HS-27A (cell line): ENCODE measurements around the gene B4GALT1.

Experiments
- DNase-seq: peaks from one replicate; pipeline ENCODE4 v3.0.0-alpha.2; 2012; ENCODE audit warnings: low read depth, missing footprints

Gene B4GALT1

DNA sequence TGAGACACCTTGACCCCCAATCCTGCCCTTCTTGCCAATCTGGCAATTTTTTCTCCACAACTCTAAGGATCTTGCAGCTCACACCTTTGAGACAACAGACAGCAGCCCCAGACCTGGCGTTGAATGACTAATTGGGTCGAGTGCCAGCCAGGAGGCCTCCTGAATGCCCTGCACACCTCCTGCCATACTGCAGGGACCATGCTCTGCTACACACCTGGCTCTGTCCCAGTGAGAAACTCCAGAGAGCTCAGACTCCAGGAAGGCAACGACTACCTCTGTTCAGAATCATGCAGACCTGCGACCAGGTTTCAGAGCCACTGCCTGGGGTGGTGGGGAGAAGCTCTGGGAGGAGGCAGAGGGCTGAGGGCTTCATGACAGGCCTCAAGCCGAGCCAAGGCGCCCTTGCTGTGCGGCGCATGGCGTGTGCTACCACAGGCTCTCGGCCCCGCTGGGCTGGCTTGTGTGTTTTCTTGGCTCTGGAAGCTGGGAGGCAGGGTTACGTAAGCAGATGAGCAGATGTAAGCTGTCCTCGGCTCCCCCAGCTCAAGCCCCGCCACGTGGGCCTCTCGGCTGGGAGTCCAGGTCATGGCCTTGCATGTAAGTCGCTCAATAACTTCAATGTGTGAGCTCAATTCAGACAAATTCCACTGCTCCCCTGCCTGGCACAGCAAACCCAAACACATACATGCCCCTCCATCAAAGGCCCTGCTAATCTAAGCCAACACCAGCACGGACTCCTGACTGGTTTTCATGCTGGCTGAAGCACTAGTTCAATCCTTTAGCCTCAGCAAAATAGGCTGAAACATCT, 27.5 kb downstream of the B4GALT1 start:
- DNase-seq = no peak

DNA sequence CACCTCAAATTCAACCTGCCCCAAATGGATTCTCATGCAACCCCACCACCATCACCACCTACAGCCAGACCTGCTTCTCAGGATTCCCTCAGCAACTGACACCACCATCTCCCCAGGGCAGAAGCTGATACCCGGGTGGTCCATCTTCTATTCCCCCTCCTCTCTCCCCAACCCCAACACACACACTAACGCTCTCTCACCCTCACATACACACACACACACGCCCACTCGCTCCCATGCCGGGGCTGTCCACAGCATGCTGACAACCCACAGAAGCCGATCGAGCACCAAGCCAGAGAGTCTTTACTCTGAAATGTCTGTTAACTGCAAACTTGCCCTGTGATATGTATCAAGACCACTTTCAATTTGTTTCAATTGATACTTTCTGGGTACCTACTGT, 28.4 kb downstream of the B4GALT1 start:
- no peak for DNase-seq

GRCh38 chr9:33137781-33138264, 29.3 kb downstream of the B4GALT1 start:
- DNase-seq = no peak

DNA sequence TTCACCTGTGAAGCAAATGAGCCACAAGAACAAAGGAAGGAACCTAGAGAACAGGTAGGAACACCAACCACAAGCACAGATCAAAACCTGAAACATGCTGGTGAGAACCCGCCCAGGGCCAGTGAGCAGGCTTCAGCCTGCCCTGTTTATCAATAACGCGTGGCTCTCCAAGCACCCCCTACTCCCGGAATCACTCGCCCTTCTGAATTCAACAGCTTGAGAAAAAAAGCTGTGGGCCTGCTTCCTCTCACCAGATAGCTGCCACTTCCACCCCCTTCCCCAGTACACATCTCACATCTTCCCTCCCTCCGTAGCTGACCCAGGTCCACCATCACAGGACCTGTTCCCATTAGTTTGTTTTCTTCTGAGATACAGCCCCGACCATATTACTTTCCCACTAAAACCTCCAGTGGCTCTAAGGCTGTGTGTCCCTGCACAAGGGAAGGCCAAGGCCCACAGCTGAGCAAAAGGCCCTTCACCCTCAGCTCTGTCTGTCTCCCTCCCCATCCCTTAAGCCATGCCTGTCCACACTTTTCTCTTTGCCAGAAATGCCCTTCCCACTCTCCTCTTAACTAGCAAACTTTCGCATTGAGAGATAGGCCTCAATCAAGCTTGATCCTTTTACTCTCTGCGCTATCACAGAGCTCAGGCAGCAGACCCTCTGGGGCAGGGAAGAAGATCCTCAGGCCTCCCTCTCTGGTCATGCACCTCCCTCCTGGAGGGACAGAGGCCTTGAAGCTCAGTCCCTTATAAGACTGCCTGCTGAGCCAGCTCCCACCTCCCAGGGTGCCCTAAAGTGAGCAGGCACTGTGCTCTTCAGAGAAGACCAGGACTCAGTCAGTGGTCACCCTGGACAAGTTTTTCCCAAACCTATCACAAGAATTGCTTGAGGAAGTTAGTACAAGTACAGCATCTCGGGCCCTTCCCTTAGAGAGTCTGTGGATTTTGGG, 30.1 kb downstream of the B4GALT1 start:
- no peak for DNase-seq

DNA sequence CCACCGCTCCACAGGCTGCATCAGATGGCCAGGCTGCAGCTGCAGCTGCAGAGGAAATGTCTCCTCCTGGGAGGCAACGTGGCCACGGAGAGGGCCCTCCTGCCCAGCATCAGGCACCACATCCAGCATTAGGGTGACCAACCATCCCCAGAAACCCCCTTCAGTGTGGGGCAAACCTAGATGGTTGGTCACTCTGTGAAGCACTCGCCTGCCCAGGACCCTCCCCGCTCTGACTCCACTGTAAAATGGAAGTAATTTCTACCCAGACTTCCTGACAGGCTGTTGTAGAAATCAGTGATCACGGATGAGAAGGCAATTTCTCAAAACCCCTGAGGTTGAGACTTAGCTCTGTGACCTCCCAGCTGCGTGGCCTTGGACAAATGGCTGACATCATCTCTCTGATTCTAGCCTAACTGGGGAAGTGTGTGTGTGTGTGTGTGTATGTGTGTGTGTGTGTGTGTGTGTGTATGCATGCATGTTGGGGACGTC, 31.6 kb downstream of the B4GALT1 start:
- DNase-seq = no peak

- DNase-seq = no peak
Measured at GRCh38 chr9:33135031-33135461, 32.1 kb downstream of the B4GALT1 start.

- no peak for DNase-seq
Measured at GRCh38 chr9:33133186-33133585, 34.0 kb downstream of the B4GALT1 start.

GRCh38 chr9:33131790-33132772, 35.1 kb downstream of the B4GALT1 start:
- peak; percentile 58 for DNase-seq

DNA sequence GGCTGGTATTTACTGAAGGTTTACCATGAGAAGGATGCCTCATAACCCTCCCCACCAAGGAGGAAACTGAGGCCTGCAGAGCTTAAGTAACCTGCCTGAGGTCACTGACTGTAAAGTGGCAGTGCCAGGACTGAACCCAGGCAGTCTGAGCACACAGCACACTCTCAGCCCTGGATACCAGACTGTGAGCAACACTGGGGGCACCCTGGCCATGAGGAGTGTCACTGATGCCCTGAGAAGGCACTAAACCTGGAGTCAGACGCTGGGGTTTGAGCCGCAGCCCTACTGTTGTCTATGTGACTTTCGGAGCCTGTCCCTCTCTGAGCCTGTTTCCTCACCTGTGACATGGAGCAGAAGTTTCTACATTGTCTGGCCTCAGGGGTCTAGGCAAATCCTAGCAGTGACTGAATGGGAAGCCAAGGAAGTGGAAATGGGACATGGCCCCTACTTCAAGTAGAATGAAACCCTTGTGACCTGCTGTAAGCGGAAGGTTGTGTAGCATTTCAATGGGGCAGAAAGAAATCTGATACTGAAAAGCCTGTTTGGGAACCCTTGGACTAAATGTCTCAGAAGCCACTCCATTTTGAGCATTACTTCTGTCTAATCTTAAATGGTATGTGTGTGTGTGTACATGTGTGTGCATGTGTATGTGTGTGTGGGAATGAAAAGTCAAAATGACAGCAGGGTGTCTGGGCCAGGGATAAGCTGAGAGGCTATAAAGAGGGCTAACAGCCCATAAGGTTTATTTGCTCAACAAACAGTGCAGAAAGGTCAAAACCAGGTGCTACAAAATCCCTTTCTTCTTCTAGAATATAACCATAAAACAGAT, 36.0 kb downstream of the B4GALT1 start:
- DNase-seq = no peak

- DNase-seq = no peak
Measured at GRCh38 chr9:33129886-33130881, 37.0 kb downstream of the B4GALT1 start.

GRCh38 chr9:33129251-33129885, 37.8 kb downstream of the B4GALT1 start:
- DNase-seq = no peak

DNA sequence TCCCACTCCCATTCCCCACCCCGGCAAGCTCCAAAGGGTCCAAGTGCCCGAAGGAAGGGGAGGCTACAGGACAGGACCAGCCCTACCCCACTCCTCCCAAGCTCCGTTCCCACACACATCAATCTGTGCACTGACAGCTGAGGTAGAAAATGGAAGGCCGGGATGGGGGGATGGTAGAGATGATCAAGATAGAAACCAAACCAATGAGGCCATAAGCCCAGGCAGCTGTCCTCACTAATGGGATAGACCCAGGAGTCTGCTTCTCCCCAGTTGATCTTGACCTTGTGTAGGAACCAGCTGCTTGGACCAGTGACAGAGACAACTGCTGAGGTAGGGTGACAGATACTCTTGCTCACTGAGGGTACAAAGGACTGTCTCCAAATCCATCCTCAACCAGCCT, 38.6 kb downstream of the B4GALT1 start:
- no peak for DNase-seq

DNA sequence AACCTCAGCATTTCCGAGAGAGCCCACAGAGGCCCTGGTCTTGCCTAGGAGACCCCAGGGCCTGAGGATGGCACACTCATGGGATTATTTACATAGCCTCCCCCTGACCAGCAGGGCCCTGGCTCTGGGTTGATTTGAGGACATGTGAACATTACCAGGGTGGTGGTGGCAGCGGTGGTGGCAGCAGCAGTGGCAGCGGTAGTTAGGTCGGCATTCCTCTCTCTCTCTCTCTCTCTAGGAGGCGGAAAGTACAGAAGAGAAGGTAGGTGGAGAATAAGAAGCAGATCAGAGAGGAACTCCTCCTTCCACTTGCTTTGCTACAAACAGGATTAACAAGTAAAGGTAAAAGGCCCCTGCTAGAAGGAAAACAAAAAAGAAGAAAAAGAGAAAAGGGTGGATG, 39.3 kb downstream of the B4GALT1 start:
- no peak for DNase-seq

GRCh38 chr9:33125871-33126823, 41.0 kb downstream of the B4GALT1 start:
- no peak for DNase-seq

DNA sequence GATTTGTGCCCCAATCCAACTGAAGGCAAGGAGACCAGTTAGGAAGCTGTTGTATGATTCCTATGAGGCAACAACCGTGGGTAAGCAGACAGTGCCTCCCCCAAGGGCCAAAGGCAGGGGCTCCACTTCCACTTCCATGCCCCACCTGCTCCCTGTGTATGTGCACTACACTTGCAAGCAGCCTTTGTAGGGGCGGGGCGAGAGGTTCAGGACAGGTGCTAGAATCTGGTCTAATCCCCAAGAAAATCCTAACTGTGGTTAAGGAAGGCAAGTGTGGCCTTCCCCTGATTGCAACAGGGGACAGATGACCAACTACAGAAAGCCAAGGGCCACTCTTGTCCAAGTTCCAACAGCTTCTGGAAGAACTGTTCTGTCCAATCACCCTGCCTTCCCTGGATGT, 41.7 kb downstream of the B4GALT1 start:
- DNase-seq = no peak

DNA sequence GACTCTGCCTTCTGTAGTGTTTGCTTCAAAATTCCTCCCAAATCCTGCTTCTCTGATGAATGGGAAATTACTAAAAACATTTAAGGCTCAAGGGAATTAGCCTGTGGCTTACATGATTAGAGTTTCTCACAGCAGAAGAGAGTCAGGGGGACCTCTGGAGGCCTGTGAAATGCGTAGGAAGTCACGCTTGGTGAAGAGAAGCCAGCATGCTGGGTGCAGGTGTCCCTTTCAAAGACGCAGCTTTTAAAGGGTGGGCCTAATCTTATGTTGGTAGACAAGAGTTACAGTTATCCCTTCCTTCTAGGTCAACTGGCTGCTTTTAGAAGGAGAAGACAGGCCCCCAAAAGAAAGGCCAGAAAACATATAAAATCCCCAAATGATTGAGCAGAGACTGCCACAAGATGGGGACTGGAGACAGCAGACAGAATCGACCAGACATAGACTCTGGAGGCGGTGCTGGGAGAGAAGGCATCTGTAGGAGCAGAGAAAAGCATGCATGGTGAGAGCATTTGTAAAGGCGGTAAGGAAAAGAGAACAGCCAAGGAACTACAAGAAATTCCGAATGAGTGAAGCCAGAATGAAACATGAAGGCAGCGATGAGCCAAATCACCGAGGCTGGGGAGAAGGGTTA, 42.3 kb downstream of the B4GALT1 start:
- no peak for DNase-seq

GRCh38 chr9:33124046-33124445, 43.1 kb downstream of the B4GALT1 start:
- DNase-seq = no peak
